Measurements from ENCODE around the gene PRSS33.

The PRSS33 gene

GRCh38 chr16:2814551-2815298, 27.4 kb upstream of the PRSS33 start:
- no peak for DNase-seq (ENCODE audit: low read depth, low spot score)
- TF ChIP-seq YY1 (IDR thresholded peaks at IDR 0.05; ENCODE audit: insufficient read depth, insufficient read length) (no peak), SUZ12 (IDR thresholded peaks at IDR 0.05; ENCODE audit: extremely low read depth, insufficient read depth, insufficient read length) (no peak), ZNF274 (IDR thresholded peaks at IDR 0.05; ENCODE audit: low read depth, low read length) (no peak)
- Histone ChIP-seq H3K4me3 (ENCODE audit: insufficient read length, low read depth) (no peak overlapping the region), H3K4me1 (ENCODE audit: insufficient read depth, insufficient read length) (peaks cover 16% of the 10 kb centered on the region), H3K9ac (ENCODE audit: insufficient read length, low read depth) (peak overlapping the region; percentile 36), H3K9me3 (ENCODE audit: insufficient read depth, low read length) (no peaks in the 10 kb centered on the region), H3K27me3 (ENCODE audit: insufficient read depth, insufficient read length) (no peaks in the 10 kb centered on the region), H3K36me3 (ENCODE audit: insufficient read depth, insufficient read length, low read length) (no peaks in the 10 kb centered on the region)

DNA sequence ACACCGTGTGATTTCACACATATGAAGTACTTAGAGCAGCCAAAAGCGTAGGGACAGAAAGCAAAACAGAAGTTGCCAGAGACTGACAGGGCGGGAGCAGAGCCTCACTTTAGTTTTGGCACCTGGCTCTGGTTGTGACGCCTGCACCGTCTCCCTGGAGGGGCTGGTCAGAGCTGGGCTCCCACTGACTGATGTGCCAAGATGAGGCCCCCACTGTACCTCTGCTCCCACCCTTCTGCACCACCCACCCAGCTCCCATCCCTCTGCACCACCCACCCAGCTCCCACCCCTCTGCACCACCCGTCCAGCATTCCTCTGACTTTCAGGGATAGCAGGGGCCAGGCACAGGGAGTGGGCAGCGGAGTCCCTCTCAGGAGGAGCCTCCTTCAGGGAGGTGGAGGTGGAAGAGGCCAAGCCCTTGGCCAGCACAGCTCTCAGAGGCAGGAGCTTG, 26.4 kb upstream of the PRSS33 start:
- H3K4me1 ChIP-seq (ENCODE audit: insufficient read depth, insufficient read length) = peaks cover 16% of the 10 kb centered on the region
- H3K36me3 ChIP-seq (ENCODE audit: insufficient read depth, insufficient read length, low read length) = no peaks in the 10 kb centered on the region
- H3K9me3 ChIP-seq (ENCODE audit: insufficient read depth, low read length) = no peaks in the 10 kb centered on the region
- H3K9ac ChIP-seq (ENCODE audit: insufficient read length, low read depth) = no peak overlapping the region
- TF ChIP-seq YY1 (IDR thresholded peaks at IDR 0.05; ENCODE audit: insufficient read depth, insufficient read length) (no peak), SUZ12 (IDR thresholded peaks at IDR 0.05; ENCODE audit: extremely low read depth, insufficient read depth, insufficient read length) (no peak)
- no peak for DNase-seq (ENCODE audit: low read depth, low spot score)
- H3K4me3 ChIP-seq (ENCODE audit: insufficient read length, low read depth) = no peak overlapping the region
- H3K27me3 ChIP-seq (ENCODE audit: insufficient read depth, insufficient read length) = no peaks in the 10 kb centered on the region

- no peaks in the 10 kb centered on the region for H3K9me3 ChIP-seq (ENCODE audit: insufficient read depth, low read length)
- no peaks in the 10 kb centered on the region for H3K27me3 ChIP-seq (ENCODE audit: insufficient read depth, insufficient read length)
- DNase-seq (ENCODE audit: low read depth, low spot score) = no peak
- H3K36me3 ChIP-seq (ENCODE audit: insufficient read depth, insufficient read length, low read length) = no peaks in the 10 kb centered on the region
- peak overlapping the region; percentile 4 for H3K9ac ChIP-seq (ENCODE audit: insufficient read length, low read depth)
- TF ChIP-seq SUZ12 (IDR thresholded peaks at IDR 0.05; ENCODE audit: extremely low read depth, insufficient read depth, insufficient read length) = no peak
- TF ChIP-seq ZNF274 (IDR thresholded peaks at IDR 0.05; ENCODE audit: low read depth, low read length) = no peak
- no peak for TF ChIP-seq YY1 (IDR thresholded peaks at IDR 0.05; ENCODE audit: insufficient read depth, insufficient read length)
- H3K4me3 ChIP-seq (ENCODE audit: insufficient read length, low read depth) = no peak overlapping the region
- peaks cover 16% of the 10 kb centered on the region for H3K4me1 ChIP-seq (ENCODE audit: insufficient read depth, insufficient read length)
Measured at GRCh38 chr16:2811703-2812471, 24.5 kb upstream of the PRSS33 start.

DNA sequence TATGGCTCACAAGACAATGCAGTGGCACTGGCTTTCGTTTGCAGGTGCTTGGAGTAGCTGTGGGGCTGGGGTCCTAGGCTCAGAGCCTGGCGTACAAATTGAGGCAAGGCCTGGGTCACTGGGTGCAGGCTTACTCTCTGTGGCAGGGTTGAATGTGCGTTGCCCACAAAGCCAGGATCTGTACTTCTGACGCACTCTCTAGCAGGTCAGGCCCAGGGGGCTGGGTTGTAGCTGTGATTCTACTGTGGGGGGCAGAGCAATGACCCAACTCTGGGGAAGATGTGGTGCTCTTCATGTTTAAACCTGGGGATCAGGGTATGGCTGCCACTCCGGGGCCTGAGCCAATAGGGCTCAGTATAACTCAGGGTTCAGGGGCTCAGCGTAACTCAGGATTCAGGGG, 23.3 kb upstream of the PRSS33 start:
- peaks cover 16% of the 10 kb centered on the region for H3K4me1 ChIP-seq (ENCODE audit: insufficient read depth, insufficient read length)
- no peaks in the 10 kb centered on the region for H3K36me3 ChIP-seq (ENCODE audit: insufficient read depth, insufficient read length, low read length)
- DNase-seq (ENCODE audit: low read depth, low spot score) = no peak
- TF ChIP-seq YY1 (IDR thresholded peaks at IDR 0.05; ENCODE audit: insufficient read depth, insufficient read length) = no peak
- TF ChIP-seq SUZ12 (IDR thresholded peaks at IDR 0.05; ENCODE audit: extremely low read depth, insufficient read depth, insufficient read length) = no peak
- H3K4me3 ChIP-seq (ENCODE audit: insufficient read length, low read depth) = no peak overlapping the region
- H3K9me3 ChIP-seq (ENCODE audit: insufficient read depth, low read length) = no peaks in the 10 kb centered on the region
- H3K9ac ChIP-seq (ENCODE audit: insufficient read length, low read depth) = no peak overlapping the region
- H3K27me3 ChIP-seq (ENCODE audit: insufficient read depth, insufficient read length) = peaks cover 3% of the 10 kb centered on the region

- H3K4me1 ChIP-seq (ENCODE audit: insufficient read depth, insufficient read length) = peaks cover 7% of the 10 kb centered on the region
- H3K4me3 ChIP-seq (ENCODE audit: insufficient read length, low read depth) = no peak overlapping the region
- H3K9ac ChIP-seq (ENCODE audit: insufficient read length, low read depth) = no peak overlapping the region
- H3K27me3 ChIP-seq (ENCODE audit: insufficient read depth, insufficient read length) = peaks cover 4% of the 10 kb centered on the region
- TF ChIP-seq YY1 (IDR thresholded peaks at IDR 0.05; ENCODE audit: insufficient read depth, insufficient read length) = no peak
- TF ChIP-seq SUZ12 (IDR thresholded peaks at IDR 0.05; ENCODE audit: extremely low read depth, insufficient read depth, insufficient read length) = no peak
- no peak for TF ChIP-seq ZNF274 (IDR thresholded peaks at IDR 0.05; ENCODE audit: low read depth, low read length)
- no peak for DNase-seq (ENCODE audit: low read depth, low spot score)
- H3K9me3 ChIP-seq (ENCODE audit: insufficient read depth, low read length) = peaks cover 8% of the 10 kb centered on the region
- H3K36me3 ChIP-seq (ENCODE audit: insufficient read depth, insufficient read length, low read length) = no peaks in the 10 kb centered on the region
Measured at GRCh38 chr16:2809149-2809760, 21.9 kb upstream of the PRSS33 start.

- DNase-seq (ENCODE audit: low read depth, low spot score) = no peak
- peaks cover 4% of the 10 kb centered on the region for H3K27me3 ChIP-seq (ENCODE audit: insufficient read depth, insufficient read length)
- no peak overlapping the region for H3K9ac ChIP-seq (ENCODE audit: insufficient read length, low read depth)
- no peak overlapping the region for H3K4me3 ChIP-seq (ENCODE audit: insufficient read length, low read depth)
- H3K9me3 ChIP-seq (ENCODE audit: insufficient read depth, low read length) = peaks cover 19% of the 10 kb centered on the region
- TF ChIP-seq ZNF274 (IDR thresholded peaks at IDR 0.05; ENCODE audit: low read depth, low read length) (no peak), YY1 (IDR thresholded peaks at IDR 0.05; ENCODE audit: insufficient read depth, insufficient read length) (no peak), SUZ12 (IDR thresholded peaks at IDR 0.05; ENCODE audit: extremely low read depth, insufficient read depth, insufficient read length) (no peak)
- H3K4me1 ChIP-seq (ENCODE audit: insufficient read depth, insufficient read length) = peaks cover 7% of the 10 kb centered on the region
- H3K36me3 ChIP-seq (ENCODE audit: insufficient read depth, insufficient read length, low read length) = no peaks in the 10 kb centered on the region
Measured at GRCh38 chr16:2808181-2808580, 20.8 kb upstream of the PRSS33 start.

DNA sequence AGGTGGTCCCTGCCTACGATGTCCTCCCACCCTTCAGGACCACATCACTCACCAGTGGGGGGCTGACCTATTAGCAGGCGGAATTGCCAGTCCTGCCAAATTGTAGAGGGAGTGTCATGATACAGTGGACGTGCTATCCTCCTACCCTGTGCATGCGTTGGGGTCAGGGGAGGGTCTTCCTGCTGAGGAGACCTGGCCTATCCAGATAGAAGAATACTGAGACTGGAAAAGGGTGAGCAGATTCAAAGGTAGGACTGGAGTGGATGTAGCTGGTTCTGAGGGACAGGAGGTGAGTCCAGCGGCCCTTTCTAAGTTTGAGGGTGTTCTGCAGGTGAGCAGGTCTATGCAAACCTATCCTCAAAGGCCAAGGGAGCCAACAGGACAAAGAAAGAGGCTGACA, 18.9 kb upstream of the PRSS33 start:
- H3K4me1 ChIP-seq (ENCODE audit: insufficient read depth, insufficient read length) = no peaks in the 10 kb centered on the region
- H3K36me3 ChIP-seq (ENCODE audit: insufficient read depth, insufficient read length, low read length) = no peaks in the 10 kb centered on the region
- no peak overlapping the region for H3K9ac ChIP-seq (ENCODE audit: insufficient read length, low read depth)
- no peak for DNase-seq (ENCODE audit: low read depth, low spot score)
- TF ChIP-seq SUZ12 (IDR thresholded peaks at IDR 0.05; ENCODE audit: extremely low read depth, insufficient read depth, insufficient read length) (no peak), ZNF274 (IDR thresholded peaks at IDR 0.05; ENCODE audit: low read depth, low read length) (no peak), YY1 (IDR thresholded peaks at IDR 0.05; ENCODE audit: insufficient read depth, insufficient read length) (no peak)
- H3K9me3 ChIP-seq (ENCODE audit: insufficient read depth, low read length) = peaks cover 24% of the 10 kb centered on the region
- H3K27me3 ChIP-seq (ENCODE audit: insufficient read depth, insufficient read length) = peaks cover 4% of the 10 kb centered on the region
- no peak overlapping the region for H3K4me3 ChIP-seq (ENCODE audit: insufficient read length, low read depth)

All from NT2/D1 (cell line).